Endothelial cell of umbilical vein (primary cell): ENCODE data around the gene TEDC1. TPM values are rescaled to one million over a fixed set of nuclear protein-coding genes. Genes with fewer than 3 reads are reported as not detected.

Experiments used
- BruUV-seq: library from RNA; stranded (reverse); fragments of 400-500 nt; replicated peaks from 2 replicates; lab custom pipeline; 2021; lab: Mats Ljungman, UMichigan
- CTCF ChIA-PET: fragments of 300-600, 350-600 bp; sonication (Branson Sonifier 250); formaldehyde crosslinking; loops from one replicate; lab custom pipeline; 2021; ENCODE audit warnings: antibody characterized with exemption, inconsistent platforms; lab: Charles Lee
- POLR2A ChIA-PET: fragments of 300-600, 350-600 bp; sonication (Branson Sonifier 250); formaldehyde crosslinking; loops from one replicate; lab custom pipeline; 2021; ENCODE audit warnings: antibody characterized with exemption, inconsistent platforms; lab: Charles Lee
- DNase-seq: peaks from one replicate; pipeline ENCODE4 v3.0.0-alpha.2; 2011; ENCODE audit warnings: low read depth, low spot score
- FAIRE-seq: peaks from 2 replicates; lab custom pipeline; 2011; peaks lifted over from hg19 to GRCh38; lab: Jason Lieb, UNC
- H2AFZ ChIP-seq: 2 replicates; pipeline ENCODE4 v1.6.0; 2012; ENCODE audit warnings: low read depth, low read length, control low read depth, inconsistent platforms
- H3K27ac ChIP-seq: 2 replicates; pipeline ENCODE4 v1.5.1; 2011; ENCODE audit warnings: low read depth, mild to moderate bottlenecking, control low read depth, low read length, moderate library complexity; ENCODE audit not compliant: insufficient read depth
- H3K27me3 ChIP-seq, 2 experiments: 2 replicates each; pipeline versions ENCODE4 v1.6.0 to v1.6.1; 2011; ENCODE audit warnings: low read length in 2 of 2, mixed read lengths in 1 of 2; ENCODE audit not compliant: control insufficient read depth in 2 of 2, insufficient read depth in 2 of 2
- H3K36me3 ChIP-seq, 2 experiments: 2 replicates in 1 of 2; 3 replicates in 1 of 2; pipeline ENCODE4 v1.5.1; 2011; ENCODE audit warnings: low read length in 2 of 2, mild to moderate bottlenecking in 1 of 2, moderate library complexity in 1 of 2; ENCODE audit not compliant: control insufficient read depth in 2 of 2, insufficient read depth in 2 of 2; ENCODE audit errors: extremely low read depth in 1 of 2
- H3K4me1 ChIP-seq: 3 replicates; pipeline ENCODE4 v1.5.1; 2011; ENCODE audit warnings: mild to moderate bottlenecking, low read length; ENCODE audit not compliant: control insufficient read depth, insufficient read depth; ENCODE audit errors: extremely low read depth
- H3K4me2 ChIP-seq: 2 replicates; pipeline ENCODE4 v1.6.1; 2011; ENCODE audit warnings: low read length, control low read depth, mixed read lengths; ENCODE audit not compliant: insufficient read depth
- H3K4me3 ChIP-seq, 3 experiments: fragments of 200-600 bp in 1 of 3; sonication (generic), shearing (Covaris generic) in 1 of 3; replicated peaks in 1 of 3; 2 replicates each; pipeline ENCODE4 v1.5.1; 2011 to 2016; ENCODE audit warnings: control low read depth in 3 of 3, low read length in 3 of 3, mild to moderate bottlenecking in 2 of 3, inconsistent platforms in 1 of 3, low read depth in 1 of 3, moderate library complexity in 1 of 3; ENCODE audit not compliant: insufficient read depth in 1 of 3
- H3K79me2 ChIP-seq: 2 replicates; pipeline ENCODE4 v1.6.0; 2012; ENCODE audit warnings: low read length, inconsistent platforms; ENCODE audit not compliant: control insufficient read depth, insufficient read depth
- H3K9ac ChIP-seq: replicated peaks from 2 replicates; pipeline ENCODE3; 2011; ENCODE audit warnings: low read length, control low read depth; ENCODE audit not compliant: insufficient read depth; ENCODE audit errors: extremely low read depth
- H3K9me1 ChIP-seq: replicated peaks from 3 replicates; pipeline ENCODE4 v1.6.0; 2011; ENCODE audit warnings: mild to moderate bottlenecking, low read length; ENCODE audit not compliant: control insufficient read depth, insufficient read depth; ENCODE audit errors: extremely low read depth
- H3K9me3 ChIP-seq: replicated peaks from 2 replicates; pipeline ENCODE4 v1.5.1; 2012; ENCODE audit warnings: low read length, inconsistent platforms; ENCODE audit not compliant: control insufficient read depth, insufficient read depth
- H4K20me1 ChIP-seq: replicated peaks from 2 replicates; pipeline ENCODE3; 2011; ENCODE audit warnings: mild to moderate bottlenecking, low read length; ENCODE audit not compliant: control insufficient read depth, insufficient read depth; ENCODE audit errors: extremely low read depth
- CTCF ChIP-seq, 2 donors: IDR thresholded peaks; 1 replicate in 1 of 2; 2 replicates in 1 of 2; pipeline ENCODE4 v1.5.1; 2011; ENCODE audit warnings: low read length in 2 of 2, mild to moderate bottlenecking in 2 of 2, moderate library complexity in 2 of 2, control low read depth in 1 of 2, inconsistent platforms in 1 of 2, low read depth in 1 of 2; ENCODE audit not compliant: insufficient read depth in 1 of 2; ENCODE audit errors: extremely low read depth in 1 of 2
- EZH2 ChIP-seq: IDR thresholded peaks from 2 replicates; pipeline ENCODE4 v1.6.1; 2012; ENCODE audit warnings: borderline replicate concordance, low read depth, mild to moderate bottlenecking, moderate library complexity, low read length, inconsistent platforms; ENCODE audit not compliant: severe bottlenecking
- FOS ChIP-seq: IDR thresholded peaks from 2 replicates; pipeline ENCODE4 v1.6.1; 2011; ENCODE audit warnings: mild to moderate bottlenecking, low read length, moderate library complexity, borderline replicate concordance; ENCODE audit not compliant: insufficient read depth
- GATA2 ChIP-seq: IDR thresholded peaks from 2 replicates; pipeline ENCODE4 v1.7.0; 2011; ENCODE audit warnings: low read depth, mild to moderate bottlenecking, moderate library complexity, mixed read lengths, low read length; ENCODE audit not compliant: insufficient read length, insufficient read depth
- JUN ChIP-seq: IDR thresholded peaks from 2 replicates; pipeline ENCODE4 v1.6.1; 2011; ENCODE audit warnings: borderline replicate concordance, low read depth; ENCODE audit not compliant: insufficient read length, insufficient read depth
- MAX ChIP-seq: IDR thresholded peaks from 2 replicates; pipeline ENCODE4 v1.6.1; 2011; ENCODE audit not compliant: insufficient read depth, insufficient read length
- MYC ChIP-seq: IDR thresholded peaks from one replicate; pipeline ENCODE4 v1.6.1; 2011; ENCODE audit warnings: mild to moderate bottlenecking, low read depth, low read length
- POLR2A ChIP-seq: IDR thresholded peaks from 2 replicates; pipeline ENCODE4 v1.6.1; 2012; ENCODE audit warnings: low read depth, mild to moderate bottlenecking, control low read depth, low read length
- POLR2AphosphoS5 ChIP-seq: IDR thresholded peaks from 2 replicates; pipeline ENCODE4 v1.6.1; 2012; ENCODE audit warnings: low read depth, mild to moderate bottlenecking, control low read depth, low read length, moderate library complexity; ENCODE audit not compliant: insufficient read depth
- dilution Hi-C: fragments of 300-500 bp; cut with MboI; formaldehyde crosslinking; loops from one replicate; pipeline ENCODE4 v1.15.0; 2019; ENCODE audit warnings: low sequenced_read_pairs; ENCODE audit not compliant: extremely low pct_ligation_motif_present
- intact Hi-C: fragments of 100-400 bp; cut with micrococcal nuclease; formaldehyde crosslinking; loops from one replicate; pipeline ENCODE4 v1.10.0; 2022
- polyA plus RNA-seq, 4 experiments: library from polyadenylated mRNA; depleted of rRNA in 3 of 4; stranded (reverse) in 3 of 4; unstranded in 1 of 4; fragments of >200 nt; gene quantifications; 2 replicates each; pipeline versions ENCODE4 v1.2.1 to v1.2.3, GENCODE V29; 2011 to 2012; ENCODE audit warnings: missing spikeins in 1 of 4
- total RNA-seq: library from RNA; stranded (reverse); gene quantifications from 2 replicates; pipeline ENCODE4 v1.2.3, GENCODE V29; 2021

TEDC1 gene
- total and polyA plus RNA-seq, 2 donors (not counting 3 experiments of a cell fraction or from before 2014, with no cell fraction given) = 16.5 to 25.3 TPM

GRCh38 chr14:105476831-105477659, 14.0 kb upstream of the TEDC1 start:
- Histone ChIP-seq H3K9ac (peak overlapping the region; percentile 97), H3K4me3 (peak overlapping the region; percentile 3 to 93 (median 53)), H3K4me2 (peak overlapping the region; percentile 58), H2AFZ (no peak overlapping the region), H3K27me3 (no peaks in the 10 kb centered on the region), H3K27ac (peak overlapping the region; percentile 76), H3K79me2 (peaks cover 10% of the 10 kb centered on the region), H4K20me1 (no peaks in the 10 kb centered on the region), H3K9me3 (no peaks in the 10 kb centered on the region), H3K36me3 (peaks cover 3 to 5% of the 10 kb centered on the region in 2 experiments), H3K9me1 (no peaks in the 10 kb centered on the region), H3K4me1 (peaks cover 26% of the 10 kb centered on the region)
- FAIRE-seq = peak; percentile 88
- ChIA-PET CTCF (interaction anchor here (1.2 to 2.7 kb wide), 5 partner anchors 9 to 106 kb away, joined by 3 to 27 read pairs (median 11); partner anchors contain the start of gene CRIP1), POLR2A (interaction anchor here (1.0 to 2.0 kb wide), 2 partner anchors 13 to 47 kb away, joined by 3 to 9 read pairs; no protein-coding TSS in a partner anchor)
- intact Hi-C loops = no loop called here
- DNase-seq = peak; percentile 35
- no TSS peak for BruUV-seq
- dilution Hi-C loops = no loop called here
- TF ChIP-seq POLR2AphosphoS5 (peak; percentile 6), POLR2A (no peak)

GRCh38 chr14:105477660-105478397, 13.2 kb upstream of the TEDC1 start:
- H3K9ac ChIP-seq = peak overlapping the region; percentile 97

More at GRCh38 chr14:105477660-105478397, 13.2 kb upstream of the TEDC1 start:
- Histone ChIP-seq H3K4me1 (peaks cover 33% of the 10 kb centered on the region), H3K27me3 (no peaks in the 10 kb centered on the region), H3K36me3 (peaks cover 3 to 5% of the 10 kb centered on the region in 2 experiments), H3K4me2 (peak overlapping the region; percentile 58), H3K27ac (no peak overlapping the region), H2AFZ (no peak overlapping the region), H3K9me3 (no peaks in the 10 kb centered on the region), H3K9me1 (no peaks in the 10 kb centered on the region), H3K79me2 (peaks cover 10% of the 10 kb centered on the region), H4K20me1 (no peaks in the 10 kb centered on the region), H3K4me3 (peak overlapping the region in 2 of 3 experiments; percentile 53 to 93)
- FAIRE-seq (peak; percentile 40), DNase-seq (no peak)
- dilution Hi-C loops = no loop called here
- ChIA-PET POLR2A (interaction anchor here (2.0 kb wide), 1 partner anchor 12 kb away, joined by 9 read pairs; no protein-coding TSS in a partner anchor), CTCF (interaction anchor here (1.2 to 2.7 kb wide), 5 partner anchors 8 to 107 kb away, joined by 3 to 27 read pairs (median 11); partner anchors contain the start of gene CRIP1)
- BruUV-seq = no TSS peak
- no peak for TF ChIP-seq POLR2A
- no peak for TF ChIP-seq FOS
- TF ChIP-seq MAX = no peak
- no peak for TF ChIP-seq MYC
- no peak for TF ChIP-seq GATA2
- no peak for TF ChIP-seq EZH2
- no peak for TF ChIP-seq POLR2AphosphoS5
- no peak for TF ChIP-seq JUN
- no peak for TF ChIP-seq CTCF (IDR thresholded peaks at IDR 0.05; ENCODE audit: extremely low read depth in 1 of 2, insufficient read depth in 1 of 2, low read depth in 1 of 2, low read length in 2 of 2)
- intact Hi-C loops = no loop called here
